ENCODE measurements around the gene MARS1. TPM values are rescaled to one million over a fixed set of nuclear protein-coding genes. Genes with fewer than 3 reads are reported as not detected.

Gene MARS1
- total and polyA plus RNA-seq, 2 experiments from 2014 or later: 266 to 351 TPM

- no peak for TF ChIP-seq POLR2AphosphoS5 (IDR thresholded peaks at IDR 0.05; ENCODE audit: low read depth)
- no peak for TF ChIP-seq ZNF114 (CRISPR knock-in tag; IDR thresholded peaks at IDR 0.05)
- no peak for TF ChIP-seq STAT1 (IDR thresholded peaks at IDR 0.05; ENCODE audit: unreplicated experiment)
These were observed 51.4 kb downstream of the MARS1 start (continued) for GRCh38 chr12:57539134-57539768.

- 0 out of 2 replicates have a peak, but pooled peaks cover 5% of the 10 kb centered on the region for H3F3A ChIP-seq (replicated peaks; ENCODE audit: low read depth)
- H3K79me2 ChIP-seq (replicated peaks; ENCODE audit: insufficient read depth): peaks cover 17% of the 10 kb centered on the region
- Mint-ChIP-seq H3K27me3 (ENCODE audit: insufficient read depth, low read depth, poor library complexity) (peaks cover 1% of the 10 kb centered on the region), H3K27ac (no peak overlapping the region; the same call in 1 of the 2 replicates), H3K4me1 (peaks cover 23% of the 10 kb centered on the region), H3K9me3 (no peaks in the 10 kb centered on the region), H3K36me3 (ENCODE audit: low read depth) (peaks cover 16% of the 10 kb centered on the region), H3K4me3 (no peak overlapping the region)
- H3K27ac ChIP-seq (ENCODE audit: low read depth): no peak overlapping the region
- H3K36me3 ChIP-seq (ENCODE audit: insufficient read depth): peaks cover 6% of the 10 kb centered on the region; the same call in 1 of the 2 replicates
- H3K27me3 ChIP-seq (ENCODE audit: insufficient read depth): no peaks in the 10 kb centered on the region
- ATAC-seq: no peak
- no peak overlapping the region for H3K4me3 ChIP-seq
- peaks cover 4% of the 10 kb centered on the region; the same call in 1 of the 2 replicates for H3K4me1 ChIP-seq (ENCODE audit: insufficient read depth)
- no peak overlapping the region for H3K4me2 ChIP-seq
- DNase-seq (ENCODE audit: low spot score): no peak
- H4K20me1 ChIP-seq (replicated peaks; ENCODE audit: insufficient read depth): peaks cover 17% of the 10 kb centered on the region; the same call in 1 of the 2 replicates
- H3K9me2 ChIP-seq (ENCODE audit: insufficient read depth): no peaks in the 10 kb centered on the region
- no peak overlapping the region for H2AFZ ChIP-seq
- TF ChIP-seq JUNB (IDR thresholded peaks at IDR 0.05; ENCODE audit: unreplicated experiment): no peak
- TF ChIP-seq ETS1 (IDR thresholded peaks at IDR 0.05): no peak
- TF ChIP-seq REST (IDR thresholded peaks at IDR 0.05; ENCODE audit: unreplicated experiment): no peak
- TF ChIP-seq EZH2phosphoT487 (IDR thresholded peaks at IDR 0.05; ENCODE audit: unreplicated experiment): no peak
- TF ChIP-seq ZNF114 (CRISPR knock-in tag; IDR thresholded peaks at IDR 0.05): no peak
- no peak for TF ChIP-seq NANOG (IDR thresholded peaks at IDR 0.05; ENCODE audit: borderline replicate concordance)
- TF ChIP-seq CREB1 (CRISPR knock-in tag; IDR thresholded peaks at IDR 0.05; ENCODE audit: low read depth): no peak
- no peak for TF ChIP-seq EZH2 (IDR thresholded peaks at IDR 0.05; ENCODE audit: low read depth, unreplicated experiment)
- no peak for TF ChIP-seq ZNF462 (CRISPR knock-in tag; IDR thresholded peaks at IDR 0.05)
- TF ChIP-seq ZNF331 (CRISPR knock-in tag; IDR thresholded peaks at IDR 0.05; ENCODE audit: low read depth): no peak
- TF ChIP-seq CTCF (conservative IDR thresholded peaks at IDR 0.05; ENCODE audit: low read depth in 2 of 2): no peak
These were observed 53.1 kb downstream of the MARS1 start for GRCh38 chr12:57541001-57541400.

Measured in GM23338 (cell line).